ENCODE measurements around the gene FHIT. TPM values are rescaled to one million over a fixed set of nuclear protein-coding genes. Genes with fewer than 3 reads are reported as not detected.

FHIT gene
- total and polyA plus RNA-seq, 5 experiments from 2014 or later: 11.7 to 32.3 (median 15.5) TPM

- Mint-ChIP-seq H3K4me1 (peaks cover 0 to 4% (median 2%) of the 10 kb centered on the region in 4 donors), H3K27ac (no peak overlapping the region), H3K36me3 (peaks cover 2 to 17% (median 12%) of the 10 kb centered on the region in 3 donors), H3K9me3 (peaks cover 0 to 19% (median 15%) of the 10 kb centered on the region in 9 donors), H3K4me3 (no peak overlapping the region), H3K27me3 (no peaks in the 10 kb centered on the region)
- DNase-seq: no peak
- ATAC-seq: no peak
- POLR2A ChIA-PET: no interaction called here
These were observed 134.0 kb downstream of the FHIT start for GRCh38 chr3:61117045-61117898.

GRCh38 chr3:61114316-61114953 lies 136.8 kb downstream of the FHIT start:
- POLR2A ChIA-PET: no interaction called here
- peaks cover 0 to 7% (median 5%) of the 10 kb centered on the region in 4 donors for H3K4me1 Mint-ChIP-seq
- H3K27me3 Mint-ChIP-seq: peaks cover 0 to 5% (median 0%) of the 10 kb centered on the region in 5 donors
- peaks cover 0 to 2% (median 0%) of the 10 kb centered on the region in 9 donors for H3K9me3 Mint-ChIP-seq
- DNase-seq (no peak), ATAC-seq (no peak)
- H3K4me3 Mint-ChIP-seq: no peak overlapping the region
- peaks cover 0 to 3% (median 2%) of the 10 kb centered on the region in 3 donors for H3K36me3 Mint-ChIP-seq
- H3K27ac Mint-ChIP-seq: no peak overlapping the region

GRCh38 chr3:61111825-61112224 lies 139.4 kb downstream of the FHIT start:
- ATAC-seq (no peak), DNase-seq (peak in 1 of 10 donors; percentile 2)
- POLR2A ChIA-PET: no interaction called here
- H3K27me3 Mint-ChIP-seq: peaks cover 0 to 6% (median 0%) of the 10 kb centered on the region in 5 donors
- peaks cover 0 to 7% (median 5%) of the 10 kb centered on the region in 4 donors for H3K4me1 Mint-ChIP-seq
- H3K4me3 Mint-ChIP-seq: no peak overlapping the region
- H3K36me3 Mint-ChIP-seq: peaks cover 2 to 4% (median 3%) of the 10 kb centered on the region in 3 donors
- H3K27ac Mint-ChIP-seq: no peak overlapping the region
- peaks cover 0 to 8% (median 3%) of the 10 kb centered on the region in 9 donors for H3K9me3 Mint-ChIP-seq

- DNase-seq: peak in 1 of 10 donors; percentile 1
- H3K27me3 Mint-ChIP-seq: peaks cover 0 to 6% (median 0%) of the 10 kb centered on the region in 5 donors
- H3K4me3 Mint-ChIP-seq: no peak overlapping the region
- peaks cover 2 to 4% (median 3%) of the 10 kb centered on the region in 3 donors for H3K36me3 Mint-ChIP-seq
- peaks cover 0 to 7% (median 5%) of the 10 kb centered on the region in 4 donors for H3K4me1 Mint-ChIP-seq
- ATAC-seq: no peak
- H3K27ac Mint-ChIP-seq: peak overlapping the region in 2 of 10 donors; percentile 30 to 60
- peaks cover 0 to 10% (median 3%) of the 10 kb centered on the region in 9 donors for H3K9me3 Mint-ChIP-seq
- POLR2A ChIA-PET: no interaction called here
These were observed 140.7 kb downstream of the FHIT start for GRCh38 chr3:61110576-61110975.

GRCh38 chr3:61108247-61109019 lies 142.8 kb downstream of the FHIT start:
- Mint-ChIP-seq H3K27ac (no peak overlapping the region), H3K4me3 (no peak overlapping the region), H3K9me3 (peaks cover under 1 to 26% (median 12%) of the 10 kb centered on the region in 9 donors), H3K27me3 (peaks cover 0 to 6% (median 0%) of the 10 kb centered on the region in 5 donors), H3K36me3 (peaks cover 0 to 4% (median 3%) of the 10 kb centered on the region in 3 donors), H3K4me1 (peaks cover 0 to 7% (median 3%) of the 10 kb centered on the region in 4 donors)
- POLR2A ChIA-PET: no interaction called here
- no peak for DNase-seq
- ATAC-seq: no peak

- Mint-ChIP-seq H3K27me3 (no peaks in the 10 kb centered on the region), H3K4me1 (no peaks in the 10 kb centered on the region), H3K36me3 (peaks cover 0 to 4% (median 0%) of the 10 kb centered on the region in 3 donors), H3K27ac (no peak overlapping the region), H3K4me3 (no peak overlapping the region), H3K9me3 (peaks cover 0 to 4% (median 0%) of the 10 kb centered on the region in 9 donors)
- ATAC-seq (no peak), DNase-seq (no peak)
- POLR2A ChIA-PET: no interaction called here
These were observed 156.6 kb downstream of the FHIT start for GRCh38 chr3:61094608-61095007.

GRCh38 chr3:61093364-61093763 lies 157.9 kb downstream of the FHIT start:
- DNase-seq (no peak), ATAC-seq (no peak)
- no peaks in the 10 kb centered on the region for H3K9me3 Mint-ChIP-seq
- H3K4me1 Mint-ChIP-seq: no peaks in the 10 kb centered on the region
- peaks cover 0 to 4% (median 0%) of the 10 kb centered on the region in 3 donors for H3K36me3 Mint-ChIP-seq
- POLR2A ChIA-PET: no interaction called here
- no peaks in the 10 kb centered on the region for H3K27me3 Mint-ChIP-seq
- no peak overlapping the region for H3K27ac Mint-ChIP-seq
- H3K4me3 Mint-ChIP-seq: no peak overlapping the region

- H3K27me3 Mint-ChIP-seq: no peaks in the 10 kb centered on the region
These were observed 158.4 kb downstream of the FHIT start for GRCh38 chr3:61092870-61093269.

GRCh38 chr3:61090389-61091169 lies 160.7 kb downstream of the FHIT start:
- no peak for DNase-seq
- no peak for ATAC-seq
- H3K27ac Mint-ChIP-seq: no peak overlapping the region
- POLR2A ChIA-PET: no interaction called here
- peaks cover 0 to 2% (median 0%) of the 10 kb centered on the region in 9 donors for H3K9me3 Mint-ChIP-seq
- H3K27me3 Mint-ChIP-seq: no peaks in the 10 kb centered on the region
- no peaks in the 10 kb centered on the region for H3K4me1 Mint-ChIP-seq
- peaks cover 0 to 4% (median 0%) of the 10 kb centered on the region in 3 donors for H3K36me3 Mint-ChIP-seq
- H3K4me3 Mint-ChIP-seq: peak overlapping the region in 1 of 10 donors; percentile 4

More at GRCh38 chr3:61092870-61093269, 158.4 kb downstream of the FHIT start:
- ATAC-seq (no peak), DNase-seq (no peak)
- Mint-ChIP-seq H3K4me1 (no peaks in the 10 kb centered on the region), H3K36me3 (peaks cover 0 to 4% (median 0%) of the 10 kb centered on the region in 3 donors), H3K27ac (no peak overlapping the region), H3K9me3 (no peaks in the 10 kb centered on the region), H3K4me3 (no peak overlapping the region)
- POLR2A ChIA-PET: no interaction called here

GRCh38 chr3:61087465-61087864 lies 163.8 kb downstream of the FHIT start:
- no peak for ATAC-seq
- H3K36me3 Mint-ChIP-seq: peaks cover 0 to 10% (median 0%) of the 10 kb centered on the region in 3 donors
- no peak overlapping the region for H3K27ac Mint-ChIP-seq
- H3K9me3 Mint-ChIP-seq: peaks cover 0 to 10% (median 2%) of the 10 kb centered on the region in 9 donors
- no peaks in the 10 kb centered on the region for H3K4me1 Mint-ChIP-seq
- no peaks in the 10 kb centered on the region for H3K27me3 Mint-ChIP-seq
- no peak for DNase-seq
- POLR2A ChIA-PET: no interaction called here
- H3K4me3 Mint-ChIP-seq: no peak overlapping the region

- POLR2A ChIA-PET: no interaction called here
- Mint-ChIP-seq H3K9me3 (peaks cover 0 to 10% (median 2%) of the 10 kb centered on the region in 9 donors), H3K4me1 (no peaks in the 10 kb centered on the region), H3K27me3 (no peaks in the 10 kb centered on the region), H3K4me3 (no peak overlapping the region), H3K36me3 (peaks cover 0 to 7% (median 0%) of the 10 kb centered on the region in 3 donors), H3K27ac (no peak overlapping the region)
- no peak for ATAC-seq
- no peak for DNase-seq
These were observed 169.7 kb downstream of the FHIT start for GRCh38 chr3:61081554-61081953.

Data from naive thymus-derived CD8-positive, alpha-beta T cell (primary cell).